OCI-LY1 (cell line): ENCODE measurements around the gene FST.

Experiments
- H2AFZ ChIP-seq: fragments of 200-600 bp; sonication (generic), shearing (Covaris generic); 2 replicates; pipeline ENCODE4 v1.6.0; 2014; ENCODE audit warnings: antibody characterized with exemption, mild to moderate bottlenecking, low read length
- H3F3A ChIP-seq: fragments of 200-600 bp; sonication (generic), shearing (Covaris generic); 2 replicates; pipeline ENCODE4 v1.6.0; 2014; ENCODE audit warnings: mild to moderate bottlenecking, antibody characterized with exemption, low read length, moderate library complexity; ENCODE audit not compliant: insufficient read depth
- H3K27ac ChIP-seq: fragments of 200-600 bp; sonication (generic); 2 replicates; pipeline ENCODE4 v1.5.1; 2014; ENCODE audit warnings: low read length, mixed run types, mild to moderate bottlenecking, low read depth; ENCODE audit not compliant: poor library complexity, severe bottlenecking
- H3K27me3 ChIP-seq: fragments of 200-600 bp; sonication (generic); 2 replicates; pipeline ENCODE4 v1.6.0; 2014; ENCODE audit warnings: antibody characterized with exemption, mild to moderate bottlenecking, low read length, moderate library complexity; ENCODE audit not compliant: insufficient read depth
- H3K36me3 ChIP-seq: fragments of 200-600 bp; sonication (generic); 2 replicates; pipeline ENCODE4 v1.6.1; 2014; ENCODE audit warnings: mild to moderate bottlenecking, antibody characterized with exemption, low read length, moderate library complexity, mixed read lengths; ENCODE audit not compliant: insufficient read depth
- H3K4me1 ChIP-seq: fragments of 200-600 bp; sonication (generic); 2 replicates; pipeline ENCODE4 v1.5.1; 2014; ENCODE audit warnings: mild to moderate bottlenecking, low read length, moderate library complexity; ENCODE audit not compliant: insufficient read depth, severe bottlenecking
- H3K4me2 ChIP-seq: fragments of 200-600 bp; sonication (generic), shearing (Covaris generic); 2 replicates; pipeline ENCODE4 v1.6.1; 2014; ENCODE audit warnings: low read length
- H3K4me3 ChIP-seq: fragments of 200-600 bp; sonication (generic); 2 replicates; pipeline ENCODE4 v1.5.1; 2014; ENCODE audit warnings: low read length, low read depth, mild to moderate bottlenecking, mixed read lengths; ENCODE audit not compliant: poor library complexity, severe bottlenecking
- H3K79me2 ChIP-seq: fragments of 200-600 bp; shearing (Covaris generic); 2 replicates; pipeline ENCODE4 v1.6.1; 2016; ENCODE audit warnings: mixed run types, low read length, mixed read lengths; ENCODE audit not compliant: insufficient read depth
- H3K9ac ChIP-seq: fragments of 200-600 bp; sonication (generic), shearing (Covaris generic); 2 replicates; pipeline ENCODE4 v1.6.1; 2014; ENCODE audit warnings: mild to moderate bottlenecking, low read length, mixed read lengths
- H3K9me2 ChIP-seq: fragments of 200-600 bp; sonication (generic), shearing (Covaris generic); 2 replicates; pipeline ENCODE4 v1.6.1; 2014; ENCODE audit warnings: low read depth, mild to moderate bottlenecking, low read length, mixed read lengths
- H3K9me3 ChIP-seq: fragments of 200-600 bp; shearing (Covaris generic); 2 replicates; pipeline ENCODE4 v1.6.1; 2014; ENCODE audit warnings: low read length, mixed read lengths
- H4K20me1 ChIP-seq: fragments of 200-600 bp; sonication (generic), shearing (Covaris generic); 2 replicates; pipeline ENCODE4 v1.6.0; 2016; ENCODE audit warnings: mild to moderate bottlenecking, low read length; ENCODE audit not compliant: insufficient read depth
- CTCF ChIP-seq: fragments of 200-600 bp; sonication (generic), shearing (Covaris generic); IDR thresholded peaks from 2 replicates; pipeline ENCODE4 v1.5.1; 2017; ENCODE audit warnings: mild to moderate bottlenecking, antibody characterized with exemption, low read length, moderate library complexity, mixed read lengths
- EZH2 ChIP-seq: fragments of 200-600 bp; sonication (generic), shearing (Covaris generic); IDR thresholded peaks from 2 replicates; pipeline ENCODE4 v1.8.0; 2017; ENCODE audit warnings: borderline replicate concordance, mixed run types, mild to moderate bottlenecking, antibody characterized with exemption, low read length, moderate library complexity, mixed read lengths

The FST gene

GRCh38 chr5:53472720-53473510 is 7.5 kb upstream of the FST start:
- TF ChIP-seq EZH2 (no peak), CTCF (no peak)
- Histone ChIP-seq H2AFZ (no peak overlapping the region), H3K79me2 (no peaks in the 10 kb centered on the region), H3K4me3 (no peak overlapping the region), H3K9me2 (no peaks in the 10 kb centered on the region), H3K36me3 (no peaks in the 10 kb centered on the region), H3K9ac (no peak overlapping the region), H3K27ac (no peak overlapping the region), H4K20me1 (no peaks in the 10 kb centered on the region), H3K9me3 (no peaks in the 10 kb centered on the region), H3K4me1 (no peaks in the 10 kb centered on the region), H3K27me3 (no peaks in the 10 kb centered on the region), H3K4me2 (no peak overlapping the region), H3F3A (no peaks in the 10 kb centered on the region)

GRCh38 chr5:53473633-53474032 is 6.8 kb upstream of the FST start:
- TF ChIP-seq EZH2 (no peak), CTCF (no peak)
- H3K4me1 ChIP-seq = peaks cover 3% of the 10 kb centered on the region
- H3K4me2 ChIP-seq = no peak overlapping the region
- no peak overlapping the region for H2AFZ ChIP-seq
- H3K4me3 ChIP-seq = no peak overlapping the region
- H3K79me2 ChIP-seq = no peaks in the 10 kb centered on the region
- H3K9me3 ChIP-seq = no peaks in the 10 kb centered on the region
- H3K27me3 ChIP-seq = no peaks in the 10 kb centered on the region
- H3K27ac ChIP-seq = no peak overlapping the region
- H3F3A ChIP-seq = no peaks in the 10 kb centered on the region
- H4K20me1 ChIP-seq = no peaks in the 10 kb centered on the region
- H3K9ac ChIP-seq = no peak overlapping the region
- H3K36me3 ChIP-seq = no peaks in the 10 kb centered on the region
- H3K9me2 ChIP-seq = no peaks in the 10 kb centered on the region

GRCh38 chr5:53475320-53475719 is 5.1 kb upstream of the FST start:
- no peak overlapping the region for H3K9ac ChIP-seq
- TF ChIP-seq CTCF (no peak), EZH2 (no peak)
- H2AFZ ChIP-seq = no peak overlapping the region
- no peaks in the 10 kb centered on the region for H3K9me2 ChIP-seq
- no peaks in the 10 kb centered on the region for H3K79me2 ChIP-seq
- no peaks in the 10 kb centered on the region for H3F3A ChIP-seq
- H3K27ac ChIP-seq = no peak overlapping the region
- no peaks in the 10 kb centered on the region for H3K9me3 ChIP-seq
- H3K4me1 ChIP-seq = peaks cover 7% of the 10 kb centered on the region
- H4K20me1 ChIP-seq = no peaks in the 10 kb centered on the region
- H3K36me3 ChIP-seq = no peaks in the 10 kb centered on the region
- H3K27me3 ChIP-seq = no peaks in the 10 kb centered on the region
- no peak overlapping the region for H3K4me2 ChIP-seq
- no peak overlapping the region for H3K4me3 ChIP-seq
